A549 (cell line): ENCODE data around the gene OPN5.

Experiments used
- CTCF ChIP-seq: fragments of >200 bp; sonication (Bioruptor Twin); formaldehyde crosslinking; IDR thresholded peaks from 3 replicates; pipeline ENCODE4 v1.5.1; 2016
- FOSL2 ChIP-seq, 2 experiments: fragments of 450-650 bp in 1 of 2; fragments of >200 bp in 1 of 2; sonication (Bioruptor Twin) in 1 of 2; formaldehyde crosslinking; IDR thresholded peaks; 2 replicates each; pipeline versions ENCODE4 v1.5.0 to v1.6.1; 2016 to 2020; ENCODE audit warnings: mild to moderate bottlenecking in 1 of 2, moderate library complexity in 1 of 2

- TF ChIP-seq CTCF (no peak), FOSL2 (IDR thresholded peaks at IDR 0.05) (no peak), FOSL2 (CRISPR knock-in tag; IDR thresholded peaks at IDR 0.05) (no peak)
Measured at GRCh38 chr6:47836046-47836445, 54.2 kb downstream of the OPN5 start.
